ENCODE measurements around the gene JUNB.

DNA sequence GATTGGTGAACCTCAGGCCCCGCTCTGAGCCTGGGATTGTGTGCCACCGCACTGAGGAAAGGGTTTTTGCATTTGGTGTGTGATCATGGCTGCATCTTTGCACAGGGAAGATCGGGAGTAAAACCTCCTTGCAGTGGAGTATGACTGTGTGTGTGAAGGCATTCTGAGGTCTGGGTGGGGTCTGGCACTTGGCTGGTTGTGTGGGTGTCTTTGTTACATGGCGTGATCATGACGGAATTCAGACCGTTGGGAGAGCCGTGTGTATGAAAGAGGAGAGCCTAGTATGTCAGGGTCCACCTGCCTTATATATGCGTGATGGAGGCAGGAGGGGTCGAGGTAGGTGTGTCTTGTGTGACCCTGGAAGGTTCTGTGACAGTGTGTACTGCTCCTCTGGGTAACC lies 40.4 kb upstream of the JUNB start:
- TF ChIP-seq SNAI1 (CRISPR knock-in tag; IDR thresholded peaks at IDR 0.05; ENCODE audit: borderline replicate concordance) (no peak), SIN3A (IDR thresholded peaks at IDR 0.05; ENCODE audit: borderline replicate concordance, low read depth, low read length) (no peak), SAFB2 (CRISPR knock-in tag; IDR thresholded peaks at IDR 0.05; ENCODE audit: borderline replicate concordance, low read depth) (no peak), ZNF660 (CRISPR knock-in tag; IDR thresholded peaks at IDR 0.05; ENCODE audit: borderline replicate concordance, low read depth) (no peak), ZNF879 (CRISPR knock-in tag; IDR thresholded peaks at IDR 0.05) (no peak), ZNF235 (CRISPR knock-in tag; IDR thresholded peaks at IDR 0.05; ENCODE audit: borderline replicate concordance) (no peak), ZNF337 (CRISPR knock-in tag; IDR thresholded peaks at IDR 0.05; ENCODE audit: borderline replicate concordance, low read depth) (no peak), KLF12 (CRISPR knock-in tag; IDR thresholded peaks at IDR 0.05; ENCODE audit: borderline replicate concordance) (no peak), ZNF12 (CRISPR knock-in tag; IDR thresholded peaks at IDR 0.05) (no peak), ZC3H4 (CRISPR knock-in tag; IDR thresholded peaks at IDR 0.05; ENCODE audit: borderline replicate concordance) (no peak)
- TF ChIP-seq, protein P1, sequence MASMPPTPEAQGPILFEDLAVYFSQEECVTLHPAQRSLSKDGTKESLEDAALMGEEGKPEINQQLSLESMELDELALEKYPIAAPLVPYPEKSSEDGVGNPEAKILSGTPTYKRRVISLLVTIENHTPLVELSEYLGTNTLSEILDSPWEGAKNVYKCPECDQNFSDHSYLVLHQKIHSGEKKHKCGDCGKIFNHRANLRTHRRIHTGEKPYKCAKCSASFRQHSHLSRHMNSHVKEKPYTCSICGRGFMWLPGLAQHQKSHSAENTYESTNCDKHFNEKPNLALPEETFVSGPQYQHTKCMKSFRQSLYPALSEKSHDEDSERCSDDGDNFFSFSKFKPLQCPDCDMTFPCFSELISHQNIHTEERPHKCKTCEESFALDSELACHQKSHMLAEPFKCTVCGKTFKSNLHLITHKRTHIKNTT (CRISPR knock-in tag; IDR thresholded peaks at IDR 0.05) = no peak
- TF ChIP-seq, protein P2, sequence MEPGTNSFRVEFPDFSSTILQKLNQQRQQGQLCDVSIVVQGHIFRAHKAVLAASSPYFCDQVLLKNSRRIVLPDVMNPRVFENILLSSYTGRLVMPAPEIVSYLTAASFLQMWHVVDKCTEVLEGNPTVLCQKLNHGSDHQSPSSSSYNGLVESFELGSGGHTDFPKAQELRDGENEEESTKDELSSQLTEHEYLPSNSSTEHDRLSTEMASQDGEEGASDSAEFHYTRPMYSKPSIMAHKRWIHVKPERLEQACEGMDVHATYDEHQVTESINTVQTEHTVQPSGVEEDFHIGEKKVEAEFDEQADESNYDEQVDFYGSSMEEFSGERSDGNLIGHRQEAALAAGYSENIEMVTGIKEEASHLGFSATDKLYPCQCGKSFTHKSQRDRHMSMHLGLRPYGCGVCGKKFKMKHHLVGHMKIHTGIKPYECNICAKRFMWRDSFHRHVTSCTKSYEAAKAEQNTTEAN (CRISPR knock-in tag; conservative IDR thresholded peaks at IDR 0.05) = no peak
- TF ChIP-seq, protein P3, sequence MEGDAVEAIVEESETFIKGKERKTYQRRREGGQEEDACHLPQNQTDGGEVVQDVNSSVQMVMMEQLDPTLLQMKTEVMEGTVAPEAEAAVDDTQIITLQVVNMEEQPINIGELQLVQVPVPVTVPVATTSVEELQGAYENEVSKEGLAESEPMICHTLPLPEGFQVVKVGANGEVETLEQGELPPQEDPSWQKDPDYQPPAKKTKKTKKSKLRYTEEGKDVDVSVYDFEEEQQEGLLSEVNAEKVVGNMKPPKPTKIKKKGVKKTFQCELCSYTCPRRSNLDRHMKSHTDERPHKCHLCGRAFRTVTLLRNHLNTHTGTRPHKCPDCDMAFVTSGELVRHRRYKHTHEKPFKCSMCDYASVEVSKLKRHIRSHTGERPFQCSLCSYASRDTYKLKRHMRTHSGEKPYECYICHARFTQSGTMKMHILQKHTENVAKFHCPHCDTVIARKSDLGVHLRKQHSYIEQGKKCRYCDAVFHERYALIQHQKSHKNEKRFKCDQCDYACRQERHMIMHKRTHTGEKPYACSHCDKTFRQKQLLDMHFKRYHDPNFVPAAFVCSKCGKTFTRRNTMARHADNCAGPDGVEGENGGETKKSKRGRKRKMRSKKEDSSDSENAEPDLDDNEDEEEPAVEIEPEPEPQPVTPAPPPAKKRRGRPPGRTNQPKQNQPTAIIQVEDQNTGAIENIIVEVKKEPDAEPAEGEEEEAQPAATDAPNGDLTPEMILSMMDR (CRISPR knock-in tag; IDR thresholded peaks at IDR 0.05) = no peak
- TF ChIP-seq, protein P4, sequence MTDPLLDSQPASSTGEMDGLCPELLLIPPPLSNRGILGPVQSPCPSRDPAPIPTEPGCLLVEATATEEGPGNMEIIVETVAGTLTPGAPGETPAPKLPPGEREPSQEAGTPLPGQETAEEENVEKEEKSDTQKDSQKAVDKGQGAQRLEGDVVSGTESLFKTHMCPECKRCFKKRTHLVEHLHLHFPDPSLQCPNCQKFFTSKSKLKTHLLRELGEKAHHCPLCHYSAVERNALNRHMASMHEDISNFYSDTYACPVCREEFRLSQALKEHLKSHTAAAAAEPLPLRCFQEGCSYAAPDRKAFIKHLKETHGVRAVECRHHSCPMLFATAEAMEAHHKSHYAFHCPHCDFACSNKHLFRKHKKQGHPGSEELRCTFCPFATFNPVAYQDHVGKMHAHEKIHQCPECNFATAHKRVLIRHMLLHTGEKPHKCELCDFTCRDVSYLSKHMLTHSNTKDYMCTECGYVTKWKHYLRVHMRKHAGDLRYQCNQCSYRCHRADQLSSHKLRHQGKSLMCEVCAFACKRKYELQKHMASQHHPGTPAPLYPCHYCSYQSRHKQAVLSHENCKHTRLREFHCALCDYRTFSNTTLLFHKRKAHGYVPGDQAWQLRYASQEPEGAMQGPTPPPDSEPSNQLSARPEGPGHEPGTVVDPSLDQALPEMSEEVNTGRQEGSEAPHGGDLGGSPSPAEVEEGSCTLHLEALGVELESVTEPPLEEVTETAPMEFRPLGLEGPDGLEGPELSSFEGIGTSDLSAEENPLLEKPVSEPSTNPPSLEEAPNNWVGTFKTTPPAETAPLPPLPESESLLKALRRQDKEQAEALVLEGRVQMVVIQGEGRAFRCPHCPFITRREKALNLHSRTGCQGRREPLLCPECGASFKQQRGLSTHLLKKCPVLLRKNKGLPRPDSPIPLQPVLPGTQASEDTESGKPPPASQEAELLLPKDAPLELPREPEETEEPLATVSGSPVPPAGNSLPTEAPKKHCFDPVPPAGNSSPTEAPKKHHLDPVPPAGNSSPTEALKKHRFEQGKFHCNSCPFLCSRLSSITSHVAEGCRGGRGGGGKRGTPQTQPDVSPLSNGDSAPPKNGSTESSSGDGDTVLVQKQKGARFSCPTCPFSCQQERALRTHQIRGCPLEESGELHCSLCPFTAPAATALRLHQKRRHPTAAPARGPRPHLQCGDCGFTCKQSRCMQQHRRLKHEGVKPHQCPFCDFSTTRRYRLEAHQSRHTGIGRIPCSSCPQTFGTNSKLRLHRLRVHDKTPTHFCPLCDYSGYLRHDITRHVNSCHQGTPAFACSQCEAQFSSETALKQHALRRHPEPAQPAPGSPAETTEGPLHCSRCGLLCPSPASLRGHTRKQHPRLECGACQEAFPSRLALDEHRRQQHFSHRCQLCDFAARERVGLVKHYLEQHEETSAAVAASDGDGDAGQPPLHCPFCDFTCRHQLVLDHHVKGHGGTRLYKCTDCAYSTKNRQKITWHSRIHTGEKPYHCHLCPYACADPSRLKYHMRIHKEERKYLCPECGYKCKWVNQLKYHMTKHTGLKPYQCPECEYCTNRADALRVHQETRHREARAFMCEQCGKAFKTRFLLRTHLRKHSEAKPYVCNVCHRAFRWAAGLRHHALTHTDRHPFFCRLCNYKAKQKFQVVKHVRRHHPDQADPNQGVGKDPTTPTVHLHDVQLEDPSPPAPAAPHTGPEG (CRISPR knock-in tag; IDR thresholded peaks at IDR 0.05) = no peak

Data from HepG2 (cell line).